Panc1 (cell line): Measurements from ENCODE around the gene ABT1. TPM values are rescaled to one million over a fixed set of nuclear protein-coding genes. Genes with fewer than 3 reads are reported as not detected.

ENCODE experiments used
- ATAC-seq: fragments of 200-7000 bp; cut with Tn5 transposase; 2 replicates; pipeline ENCODE4 v1.9.1; 2020; ENCODE audit warnings: mild to moderate bottlenecking, moderate library complexity
- BruUV-seq: library from RNA; stranded (reverse); fragments of 400-500 nt; replicated peaks from 2 replicates; lab custom pipeline; 2021; lab: Mats Ljungman, UMichigan
- CTCF ChIA-PET: fragments of 300-600 bp; sonication (Branson Sonifier 250); formaldehyde crosslinking; loops from one replicate; lab custom pipeline; 2022; ENCODE audit warnings: antibody characterized with exemption; lab: Charles Lee
- POLR2A ChIA-PET: fragments of 300-600 bp; sonication (Branson Sonifier 250); formaldehyde crosslinking; loops from one replicate; lab custom pipeline; 2022; ENCODE audit warnings: antibody characterized with exemption; lab: Charles Lee
- DNase-seq: peaks from one replicate; pipeline ENCODE4 v3.0.0-alpha.2; 2010; ENCODE audit warnings: low read depth, low spot score
- H3K27ac ChIP-seq: 2 replicates; pipeline ENCODE4 v1.5.1; 2011; ENCODE audit warnings: mild to moderate bottlenecking, low read length, inconsistent platforms
- H3K27me3 ChIP-seq: fragments of 200-500 bp; sonication (Bioruptor generic); 2 replicates; pipeline ENCODE4 v1.6.0; 2014; ENCODE audit warnings: low read length, inconsistent platforms; ENCODE audit not compliant: control insufficient read depth, insufficient read depth
- H3K36me3 ChIP-seq: fragments of 200-500 bp; sonication (Bioruptor generic); 2 replicates; pipeline ENCODE4 v1.5.1; 2014; ENCODE audit warnings: inconsistent platforms, mild to moderate bottlenecking, low read length, moderate library complexity; ENCODE audit not compliant: control insufficient read depth, insufficient read depth
- H3K4me1 ChIP-seq: 2 replicates; pipeline ENCODE4 v1.5.1; 2011; ENCODE audit warnings: inconsistent platforms, mild to moderate bottlenecking, low read length, moderate library complexity; ENCODE audit not compliant: control insufficient read depth, insufficient read depth
- H3K4me3 ChIP-seq, 2 experiments: 2 replicates each; pipeline ENCODE4 v1.5.1; 2011 to 2012; ENCODE audit warnings: low read depth in 2 of 2, low read length in 2 of 2, mild to moderate bottlenecking in 2 of 2, inconsistent platforms in 1 of 2, moderate library complexity in 1 of 2
- H3K9me3 ChIP-seq: fragments of 200-500 bp; sonication (Bioruptor generic); 2 replicates; pipeline ENCODE4 v1.5.1; 2014; ENCODE audit warnings: low read depth, mild to moderate bottlenecking, inconsistent platforms, low read length, moderate library complexity; ENCODE audit not compliant: control insufficient read depth, insufficient read depth
- CTCF ChIP-seq: fragments of 450-650 bp; IDR thresholded peaks from 2 replicates; pipeline ENCODE4 v1.5.1; 2017; ENCODE audit warnings: mild to moderate bottlenecking
- POLR2AphosphoS5 ChIP-seq: IDR thresholded peaks from 2 replicates; pipeline ENCODE4 v1.6.1; 2012; ENCODE audit warnings: mild to moderate bottlenecking, low read depth, low read length, moderate library complexity
- REST ChIP-seq, 2 experiments: IDR thresholded peaks; 2 replicates each; pipeline ENCODE4 v1.6.1; 2011 to 2012; ENCODE audit warnings: low read depth in 2 of 2, control low read depth in 1 of 2, low read length in 1 of 2, mild to moderate bottlenecking in 1 of 2, moderate library complexity in 1 of 2; ENCODE audit not compliant: insufficient read depth in 1 of 2
- SIN3A ChIP-seq: IDR thresholded peaks from 2 replicates; pipeline ENCODE4 v1.6.1; 2012; ENCODE audit warnings: low read depth, mild to moderate bottlenecking, low read length, moderate library complexity, borderline replicate concordance; ENCODE audit not compliant: insufficient read depth
- TCF7L2 ChIP-seq: IDR thresholded peaks from 2 replicates; pipeline ENCODE4 v1.6.1; 2011; ENCODE audit warnings: mild to moderate bottlenecking, low read depth, low read length, inconsistent platforms
- in situ Hi-C: cut with HindIII; loops from 2 replicates; pipeline ENCODE4 v1.10.0; 2016; ENCODE audit warnings: low sequenced_read_pairs, low pct_unique_long_range_greater_than_20kb
- intact Hi-C: fragments of 100-400 bp; cut with micrococcal nuclease; formaldehyde crosslinking; loops from one replicate; pipeline ENCODE4 v1.10.0; 2022; ENCODE audit not compliant: unreplicated experiment
- total RNA-seq: library from RNA; stranded (reverse); gene quantifications from one replicate; pipeline ENCODE4 v1.2.1, GENCODE V29; 2021; ENCODE audit not compliant: unreplicated experiment

The ABT1 gene
- total RNA-seq, 1 experiment from 2014 or later = 18.0 TPM

GRCh38 chr6:26554697-26555504 is 41.9 kb upstream of the ABT1 start:
- intact Hi-C loops = loop anchor here (2.0 to 5.0 kb wide), 2 partner anchors 14 to 213 kb away; no protein-coding TSS in a partner anchor
- DNase-seq (no peak), ATAC-seq (peak; percentile 33)
- H3K27me3 ChIP-seq = no peaks in the 10 kb centered on the region
- peak overlapping the region; percentile 77 to 96 for H3K4me3 ChIP-seq
- TF ChIP-seq SIN3A = no peak
- no peak for TF ChIP-seq CTCF
- no peak for TF ChIP-seq TCF7L2
- no peak for TF ChIP-seq REST (IDR thresholded peaks at IDR 0.05; ENCODE audit: insufficient read depth in 1 of 2, low read depth in 2 of 2, low read length in 1 of 2)
- no peak; the same call in 1 of the 2 replicates for TF ChIP-seq POLR2AphosphoS5
- no peaks in the 10 kb centered on the region for H3K9me3 ChIP-seq
- no peaks in the 10 kb centered on the region for H3K36me3 ChIP-seq
- H3K27ac ChIP-seq = peak overlapping the region; percentile 62
- in situ Hi-C loops = no loop called here
- CTCF ChIA-PET = interaction anchor here (0.7 kb wide), 1 partner anchor 684 kb away, joined by 3 read pairs; no protein-coding TSS in a partner anchor
- no TSS peak for BruUV-seq
- POLR2A ChIA-PET = no interaction called here
- H3K4me1 ChIP-seq = peaks cover 21% of the 10 kb centered on the region

GRCh38 chr6:26555505-26556262 is 41.1 kb upstream of the ABT1 start:
- peak; percentile 24 for ATAC-seq
- BruUV-seq = no TSS peak
- Histone ChIP-seq H3K4me1 (peaks cover 19% of the 10 kb centered on the region), H3K36me3 (no peaks in the 10 kb centered on the region), H3K27me3 (no peaks in the 10 kb centered on the region), H3K27ac (peak overlapping the region; percentile 56), H3K9me3 (no peaks in the 10 kb centered on the region), H3K4me3 (peak overlapping the region; percentile 77 to 96)
- no peak for TF ChIP-seq POLR2AphosphoS5
- TF ChIP-seq SIN3A = no peak
- no peak for TF ChIP-seq TCF7L2
- TF ChIP-seq REST (IDR thresholded peaks at IDR 0.05; ENCODE audit: insufficient read depth in 1 of 2, low read depth in 2 of 2, low read length in 1 of 2) = no peak
- no peak for TF ChIP-seq CTCF
- no peak for DNase-seq
- CTCF ChIA-PET = interaction anchor here (0.7 to 1.2 kb wide), 2 partner anchors 214 to 684 kb away, joined by 3 to 5 read pairs; no protein-coding TSS in a partner anchor
- in situ Hi-C loops (no loop called here), intact Hi-C loops (loop anchor here (2.0 kb wide), 1 partner anchor 13 kb away; no protein-coding TSS in a partner anchor)
- POLR2A ChIA-PET = no interaction called here
